ENCODE results near the gene P3H3. TPM values are rescaled to one million over a fixed set of nuclear protein-coding genes. Genes with fewer than 3 reads are reported as not detected.

The P3H3 gene
- total and polyA plus RNA-seq, 4 donors, result 23.4 to 93.3 (median 54.9) TPM

DNA sequence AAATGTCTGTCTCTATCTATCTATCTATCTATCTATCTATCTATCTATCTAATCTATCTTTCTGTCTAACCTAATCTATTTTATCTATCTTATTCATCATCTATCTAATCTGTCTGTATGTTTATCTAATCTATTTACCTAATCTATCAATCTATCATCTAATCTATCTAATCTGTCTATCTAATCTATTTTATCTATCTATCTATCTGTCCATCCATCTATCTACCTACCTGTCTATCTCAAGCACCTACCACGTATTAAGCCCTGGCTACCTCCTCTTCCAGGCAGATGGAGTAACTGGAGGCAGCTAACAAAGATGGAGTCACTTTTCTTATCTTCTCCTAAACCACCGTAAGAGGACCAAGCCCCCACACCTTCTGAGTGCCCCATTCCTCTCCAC lies 33.1 kb upstream of the P3H3 start:
- ATAC-seq (ENCODE audit: low FRiP score), result no peak
- Histone ChIP-seq H3K9me3 (ENCODE audit: control insufficient read depth, low read length) (no peaks in the 10 kb centered on the region), H3K27ac (ENCODE audit: low read depth in 1 of 2, low read length in 2 of 2) (no peak overlapping the region)

GRCh38 chr12:6796576-6796975 lies 31.6 kb upstream of the P3H3 start:
- intact Hi-C loops (cut with DNase I), result no loop called here
- 91 to 94% methylated on average over 4 of the region's 4 CpGs for WGBS, 2 donors
- no peaks in the 10 kb centered on the region for H3K36me3 ChIP-seq (ENCODE audit: control insufficient read depth in 1 of 2, insufficient read depth in 2 of 2, low read length in 1 of 2)

More for the DNA sequence above, 33.1 kb upstream of the P3H3 start:
- Histone ChIP-seq H3K36me3 (ENCODE audit: control insufficient read depth in 1 of 2, insufficient read depth in 2 of 2, low read length in 1 of 2) (no peaks in the 10 kb centered on the region), H3K4me3 (ENCODE audit: low read length in 2 of 2) (no peak overlapping the region), H3K27me3 (ENCODE audit: control insufficient read depth in 1 of 2, insufficient read depth in 2 of 2, low read length in 1 of 2) (no peaks in the 10 kb centered on the region), H3K4me1 (ENCODE audit: control insufficient read depth in 1 of 2, insufficient read depth in 2 of 2, low read length in 2 of 2) (no peaks in the 10 kb centered on the region)
- whole genome bisulfite sequencing, 2 donors, result 78 to 88% methylated on average over 2 of the region's 2 CpGs
- intact Hi-C loops (cut with DNase I), result no loop called here
- DNase-seq, result no peak

DNA sequence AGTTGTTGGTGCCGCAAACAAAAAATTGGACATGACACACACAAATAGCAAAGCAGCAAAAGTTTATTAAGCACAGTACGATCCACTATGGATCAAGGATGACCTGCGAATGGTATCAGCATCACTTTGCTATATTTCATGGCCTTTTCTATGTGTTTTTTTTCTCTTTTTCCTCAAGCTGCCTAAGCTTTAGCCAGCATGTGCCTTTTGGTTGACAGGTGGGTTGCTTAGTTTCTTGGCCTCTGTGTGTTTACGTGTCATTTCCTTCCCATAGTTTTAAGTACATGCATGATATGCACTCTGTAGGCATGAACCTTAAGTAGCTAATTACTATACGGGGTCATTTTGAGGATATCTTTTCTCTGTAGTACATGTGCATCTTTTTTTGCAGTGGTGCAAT lies 29.1 kb upstream of the P3H3 start:
- H3K4me3 ChIP-seq (ENCODE audit: low read length in 2 of 2), result no peak overlapping the region
- no peaks in the 10 kb centered on the region for H3K9me3 ChIP-seq (ENCODE audit: control insufficient read depth, low read length)
- no peaks in the 10 kb centered on the region for H3K36me3 ChIP-seq (ENCODE audit: control insufficient read depth in 1 of 2, insufficient read depth in 2 of 2, low read length in 1 of 2)
- DNase-seq (no peak), ATAC-seq (ENCODE audit: low FRiP score) (no peak)
- WGBS, 2 donors, result 87 to 92% methylated on average over 5 of the region's 5 CpGs
- no peaks in the 10 kb centered on the region for H3K27me3 ChIP-seq (ENCODE audit: control insufficient read depth in 1 of 2, insufficient read depth in 2 of 2, low read length in 1 of 2)
- no peaks in the 10 kb centered on the region for H3K4me1 ChIP-seq (ENCODE audit: control insufficient read depth in 1 of 2, insufficient read depth in 2 of 2, low read length in 2 of 2)
- intact Hi-C loops (cut with DNase I), result no loop called here
- no peak overlapping the region for H3K27ac ChIP-seq (ENCODE audit: low read depth in 1 of 2, low read length in 2 of 2)

More at GRCh38 chr12:6796576-6796975, 31.6 kb upstream of the P3H3 start:
- H3K4me3 ChIP-seq (ENCODE audit: low read length in 2 of 2), result no peak overlapping the region
- no peaks in the 10 kb centered on the region for H3K4me1 ChIP-seq (ENCODE audit: control insufficient read depth in 1 of 2, insufficient read depth in 2 of 2, low read length in 2 of 2)
- DNase-seq (no peak), ATAC-seq (ENCODE audit: low FRiP score) (no peak)
- H3K27ac ChIP-seq (ENCODE audit: low read depth in 1 of 2, low read length in 2 of 2), result no peak overlapping the region
- no peaks in the 10 kb centered on the region for H3K9me3 ChIP-seq (ENCODE audit: control insufficient read depth, low read length)
- H3K27me3 ChIP-seq (ENCODE audit: control insufficient read depth in 1 of 2, insufficient read depth in 2 of 2, low read length in 1 of 2), result no peaks in the 10 kb centered on the region

DNA sequence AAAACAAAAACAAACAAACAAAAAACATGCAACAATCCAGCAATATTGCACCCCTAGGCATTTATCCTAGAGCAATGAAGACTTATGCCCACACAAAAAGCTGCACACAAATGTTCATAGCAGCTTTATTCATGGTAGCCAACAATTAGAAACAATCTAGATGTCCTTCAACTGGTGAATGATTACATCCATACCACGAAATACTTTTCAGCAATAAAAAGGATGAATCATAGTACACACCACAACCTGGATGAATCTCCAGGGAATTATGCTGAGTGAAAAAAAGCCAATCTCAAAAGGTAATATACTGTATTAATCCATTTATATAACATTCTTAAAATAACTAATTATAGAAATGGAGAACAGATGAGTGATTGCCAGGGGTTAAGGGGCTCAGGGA lies 21.0 kb upstream of the P3H3 start:
- Histone ChIP-seq H3K9me3 (ENCODE audit: control insufficient read depth, low read length) (no peaks in the 10 kb centered on the region), H3K4me3 (ENCODE audit: low read length in 2 of 2) (no peak overlapping the region), H3K36me3 (ENCODE audit: control insufficient read depth in 1 of 2, insufficient read depth in 2 of 2, low read length in 1 of 2) (no peaks in the 10 kb centered on the region), H3K27ac (ENCODE audit: low read depth in 1 of 2, low read length in 2 of 2) (no peak overlapping the region), H3K27me3 (ENCODE audit: control insufficient read depth in 1 of 2, insufficient read depth in 2 of 2, low read length in 1 of 2) (no peaks in the 10 kb centered on the region), H3K4me1 (ENCODE audit: control insufficient read depth in 1 of 2, insufficient read depth in 2 of 2, low read length in 2 of 2) (no peaks in the 10 kb centered on the region)
- whole genome bisulfite sequencing, 2 donors, result 79 to 82% methylated on average over 1 of the region's 1 CpG
- DNase-seq, result no peak
- no peak for ATAC-seq (ENCODE audit: low FRiP score)
- intact Hi-C loops (cut with DNase I), result no loop called here

DNA sequence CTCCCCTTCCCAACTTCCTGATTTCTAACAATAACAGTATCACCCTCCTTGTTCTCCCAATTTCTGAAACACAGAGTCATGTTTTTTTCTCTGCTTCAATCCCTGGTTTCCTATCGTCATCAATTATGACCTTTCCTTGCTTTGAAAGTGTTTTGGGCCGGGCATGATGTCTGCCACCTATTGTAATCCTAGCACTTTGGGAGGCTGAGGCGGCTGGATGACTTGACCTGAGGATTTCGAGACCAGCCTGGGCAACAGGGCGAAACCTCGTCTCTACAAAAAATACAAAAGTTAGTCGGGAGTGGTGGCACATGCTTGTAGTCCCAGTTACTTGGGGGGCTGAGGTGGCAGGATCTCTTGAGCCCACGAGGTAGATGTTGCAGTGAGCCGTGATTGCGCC lies 19.2 kb upstream of the P3H3 start:
- WGBS, 2 donors, result 84 to 85% methylated on average over 10 of the region's 10 CpGs
- intact Hi-C loops (cut with DNase I), result no loop called here

DNA sequence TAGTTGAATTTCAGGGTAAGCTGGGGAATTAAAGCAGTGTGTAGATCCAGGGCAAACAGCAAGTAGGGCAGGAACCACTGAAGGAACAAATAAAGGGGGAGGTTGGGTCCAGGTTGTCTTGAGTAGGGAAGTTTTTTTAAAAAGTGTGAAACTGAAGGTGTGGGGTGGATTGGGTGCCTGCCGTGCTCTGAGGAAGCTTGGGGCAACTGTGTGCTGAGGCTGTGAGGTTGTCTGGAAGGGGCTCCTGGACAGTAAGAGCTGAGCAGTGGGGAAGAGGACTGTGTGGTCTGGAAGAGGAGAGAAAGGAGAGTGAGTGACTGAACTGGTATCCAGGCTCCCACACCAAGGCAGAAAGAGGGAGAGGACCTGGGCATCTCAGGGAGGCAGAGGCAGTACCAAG lies 17.4 kb upstream of the P3H3 start:
- Histone ChIP-seq H3K4me3 (ENCODE audit: low read length in 2 of 2) (no peak overlapping the region), H3K27me3 (ENCODE audit: control insufficient read depth in 1 of 2, insufficient read depth in 2 of 2, low read length in 1 of 2) (no peaks in the 10 kb centered on the region), H3K4me1 (ENCODE audit: control insufficient read depth in 1 of 2, insufficient read depth in 2 of 2, low read length in 2 of 2) (no peaks in the 10 kb centered on the region), H3K9me3 (ENCODE audit: control insufficient read depth, low read length) (no peaks in the 10 kb centered on the region), H3K36me3 (ENCODE audit: control insufficient read depth in 1 of 2, insufficient read depth in 2 of 2, low read length in 1 of 2) (no peaks in the 10 kb centered on the region), H3K27ac (ENCODE audit: low read depth in 1 of 2, low read length in 2 of 2) (no peak overlapping the region)
- DNase-seq (no peak), ATAC-seq (ENCODE audit: low FRiP score) (no peak)
- 85 to 86% methylated on average over 1 of the region's 1 CpG for WGBS, 2 donors
- intact Hi-C loops (cut with DNase I), result no loop called here

More for the DNA sequence above, 19.2 kb upstream of the P3H3 start:
- ATAC-seq (ENCODE audit: low FRiP score) (no peak), DNase-seq (no peak)
- Histone ChIP-seq H3K4me1 (ENCODE audit: control insufficient read depth in 1 of 2, insufficient read depth in 2 of 2, low read length in 2 of 2) (no peaks in the 10 kb centered on the region), H3K4me3 (ENCODE audit: low read length in 2 of 2) (no peak overlapping the region), H3K27me3 (ENCODE audit: control insufficient read depth in 1 of 2, insufficient read depth in 2 of 2, low read length in 1 of 2) (no peaks in the 10 kb centered on the region), H3K9me3 (ENCODE audit: control insufficient read depth, low read length) (no peaks in the 10 kb centered on the region), H3K27ac (ENCODE audit: low read depth in 1 of 2, low read length in 2 of 2) (no peak overlapping the region), H3K36me3 (ENCODE audit: control insufficient read depth in 1 of 2, insufficient read depth in 2 of 2, low read length in 1 of 2) (no peaks in the 10 kb centered on the region)

GRCh38 chr12:6813363-6813762 lies 14.8 kb upstream of the P3H3 start:
- Histone ChIP-seq H3K36me3 (ENCODE audit: control insufficient read depth in 1 of 2, insufficient read depth in 2 of 2, low read length in 1 of 2) (no peaks in the 10 kb centered on the region), H3K27ac (ENCODE audit: low read depth in 1 of 2, low read length in 2 of 2) (no peak overlapping the region), H3K9me3 (ENCODE audit: control insufficient read depth, low read length) (no peaks in the 10 kb centered on the region), H3K27me3 (ENCODE audit: control insufficient read depth in 1 of 2, insufficient read depth in 2 of 2, low read length in 1 of 2) (no peaks in the 10 kb centered on the region), H3K4me1 (ENCODE audit: control insufficient read depth in 1 of 2, insufficient read depth in 2 of 2, low read length in 2 of 2) (no peaks in the 10 kb centered on the region), H3K4me3 (ENCODE audit: low read length in 2 of 2) (no peak overlapping the region)
- intact Hi-C loops (cut with DNase I), result no loop called here
- ATAC-seq (ENCODE audit: low FRiP score) (no peak), DNase-seq (no peak)
- WGBS, 2 donors, result 63% methylated on average over 4 of the region's 4 CpGs

- WGBS, 2 donors, result 71 to 77% methylated on average over 3 of the region's 3 CpGs
- no peak for DNase-seq
- Histone ChIP-seq H3K4me3 (ENCODE audit: low read length in 2 of 2) (no peak overlapping the region), H3K9me3 (ENCODE audit: control insufficient read depth, low read length) (no peaks in the 10 kb centered on the region), H3K36me3 (ENCODE audit: control insufficient read depth in 1 of 2, insufficient read depth in 2 of 2, low read length in 1 of 2) (no peaks in the 10 kb centered on the region), H3K27me3 (ENCODE audit: control insufficient read depth in 1 of 2, insufficient read depth in 2 of 2, low read length in 1 of 2) (no peaks in the 10 kb centered on the region), H3K4me1 (ENCODE audit: control insufficient read depth in 1 of 2, insufficient read depth in 2 of 2, low read length in 2 of 2) (no peaks in the 10 kb centered on the region), H3K27ac (ENCODE audit: low read depth in 1 of 2, low read length in 2 of 2) (no peak overlapping the region)
- intact Hi-C loops (cut with DNase I), result no loop called here
- no peak for ATAC-seq (ENCODE audit: low FRiP score)
These were observed 11.6 kb upstream of the P3H3 start for GRCh38 chr12:6816598-6816997.

DNA sequence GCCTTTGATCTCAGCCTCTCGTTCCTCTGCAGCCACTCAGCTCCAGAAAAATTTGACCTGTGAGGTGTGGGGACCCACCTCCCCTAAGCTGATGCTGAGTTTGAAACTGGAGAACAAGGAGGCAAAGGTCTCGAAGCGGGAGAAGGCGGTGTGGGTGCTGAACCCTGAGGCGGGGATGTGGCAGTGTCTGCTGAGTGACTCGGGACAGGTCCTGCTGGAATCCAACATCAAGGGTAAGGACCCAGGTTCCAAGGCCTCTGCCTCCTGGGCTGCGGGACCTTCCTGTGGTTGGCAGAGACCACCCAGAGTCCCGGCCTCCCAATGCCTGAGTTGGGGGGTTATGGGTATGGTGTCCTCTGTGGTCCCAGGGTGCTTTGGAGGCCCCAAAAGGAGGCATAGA lies 11.1 kb upstream of the P3H3 start:
- H3K36me3 ChIP-seq (ENCODE audit: control insufficient read depth in 1 of 2, insufficient read depth in 2 of 2, low read length in 1 of 2), result no peaks in the 10 kb centered on the region
- no peaks in the 10 kb centered on the region for H3K27me3 ChIP-seq (ENCODE audit: control insufficient read depth in 1 of 2, insufficient read depth in 2 of 2, low read length in 1 of 2)
- 79 to 81% methylated on average over 7 to 8 of the region's 8 CpGs for WGBS, 2 donors
- H3K9me3 ChIP-seq (ENCODE audit: control insufficient read depth, low read length), result no peaks in the 10 kb centered on the region
- no peaks in the 10 kb centered on the region for H3K4me1 ChIP-seq (ENCODE audit: control insufficient read depth in 1 of 2, insufficient read depth in 2 of 2, low read length in 2 of 2)
- H3K4me3 ChIP-seq (ENCODE audit: low read length in 2 of 2), result no peak overlapping the region
- DNase-seq, result no peak
- intact Hi-C loops (cut with DNase I), result no loop called here
- no peak for ATAC-seq (ENCODE audit: low FRiP score)
- H3K27ac ChIP-seq (ENCODE audit: low read depth in 1 of 2, low read length in 2 of 2), result no peak overlapping the region

All from aorta (tissue), 5 donors.